Activated CD4-positive, alpha-beta T cell treated with anti-CD3 and anti-CD28 coated beads, Interleukin-2, Interleukin-6, amounts not matched to agents 100 ng/mL and 50 ng/mL, durations not matched to agents 16 hours and 8 hours (primary cell): ENCODE measurements around the gene ZNF398.
A peak's percentile ranks its signal among the peaks of the same experiment; 100 is the strongest.

ENCODE experiments used
- DNase-seq: peaks from one replicate; pipeline ENCODE4 v3.0.0-alpha.2; 2020

The ZNF398 gene

GRCh38 chr7:149153346-149153745 is 6.1 kb downstream of the ZNF398 start:
- no peak for DNase-seq

- no peak for DNase-seq
These were observed 6.8 kb downstream of the ZNF398 start for GRCh38 chr7:149154056-149154455.

DNA sequence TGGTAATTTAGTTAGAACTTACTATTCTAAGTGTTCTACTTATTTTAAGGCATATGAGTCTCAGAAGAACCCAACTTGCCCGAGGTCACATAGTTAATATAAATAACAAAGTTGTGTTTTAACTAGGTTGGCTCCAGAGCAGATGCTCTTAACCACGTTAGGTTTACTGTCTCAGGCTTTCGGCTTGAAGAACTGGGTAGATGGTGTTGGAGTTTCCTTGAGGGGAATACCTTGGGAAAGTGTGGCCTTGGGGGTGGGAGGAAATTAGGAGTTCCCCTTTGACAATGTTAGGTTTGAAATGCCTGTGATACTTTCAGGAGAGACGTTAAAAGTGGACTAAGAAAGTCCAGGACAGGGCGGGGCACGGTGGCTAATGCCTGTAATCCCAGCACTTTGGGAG is 9.6 kb downstream of the ZNF398 start:
- no peak for DNase-seq

GRCh38 chr7:149161241-149161848 is 14.1 kb downstream of the ZNF398 start:
- no peak for DNase-seq

GRCh38 chr7:149166142-149166541 is 18.9 kb downstream of the ZNF398 start:
- no peak for DNase-seq

- DNase-seq: no peak
These were observed 19.5 kb downstream of the ZNF398 start for GRCh38 chr7:149166630-149167352.

- DNase-seq: no peak
These were observed 24.8 kb downstream of the ZNF398 start for GRCh38 chr7:149171892-149172533.

- no peak for DNase-seq
These were observed 25.3 kb downstream of the ZNF398 start for GRCh38 chr7:149172534-149172920.

GRCh38 chr7:149175150-149175549 is 27.9 kb downstream of the ZNF398 start:
- DNase-seq: no peak

DNA sequence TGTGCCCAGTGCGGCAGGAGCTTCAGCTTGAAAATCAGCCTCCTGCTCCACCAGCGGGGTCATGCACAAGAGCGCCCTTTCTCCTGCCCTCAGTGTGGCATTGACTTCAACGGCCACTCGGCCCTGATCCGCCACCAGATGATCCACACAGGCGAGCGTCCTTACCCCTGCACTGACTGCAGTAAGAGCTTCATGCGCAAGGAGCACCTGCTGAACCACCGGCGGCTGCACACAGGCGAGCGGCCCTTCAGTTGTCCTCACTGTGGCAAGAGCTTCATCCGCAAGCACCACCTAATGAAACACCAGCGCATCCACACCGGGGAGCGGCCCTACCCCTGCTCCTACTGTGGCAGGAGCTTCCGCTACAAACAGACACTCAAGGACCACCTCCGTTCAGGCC is 32.0 kb downstream of the ZNF398 start:
- DNase-seq: no peak

GRCh38 chr7:149180722-149181449 is 33.6 kb downstream of the ZNF398 start:
- no peak for DNase-seq

GRCh38 chr7:149181450-149181790 is 34.2 kb downstream of the ZNF398 start:
- no peak for DNase-seq

- no peak for DNase-seq
These were observed 37.0 kb downstream of the ZNF398 start for GRCh38 chr7:149184274-149184673.

- no peak for DNase-seq
These were observed 41.0 kb downstream of the ZNF398 start for GRCh38 chr7:149188213-149188612.

GRCh38 chr7:149188637-149189259 is 41.5 kb downstream of the ZNF398 start:
- DNase-seq: no peak

DNA sequence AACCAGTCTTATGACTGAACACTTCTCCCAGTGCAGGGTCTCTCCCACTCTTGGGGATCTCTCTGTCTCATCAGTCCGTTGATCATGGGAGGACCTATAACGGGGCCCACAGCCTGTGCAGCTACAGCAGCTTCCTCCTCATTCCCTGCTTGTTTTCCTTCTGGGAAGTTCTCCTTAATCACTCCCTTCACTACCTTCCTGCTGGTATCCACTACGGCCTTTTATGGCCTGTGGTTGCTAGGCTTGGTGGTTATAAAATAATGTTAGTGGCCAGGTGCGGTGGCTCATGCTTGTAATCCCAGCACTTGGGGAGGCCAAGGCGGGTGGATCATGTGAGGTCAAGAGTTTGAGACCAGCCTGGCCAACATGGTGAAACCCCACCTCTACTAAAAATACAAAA is 44.6 kb downstream of the ZNF398 start:
- no peak for DNase-seq

DNA sequence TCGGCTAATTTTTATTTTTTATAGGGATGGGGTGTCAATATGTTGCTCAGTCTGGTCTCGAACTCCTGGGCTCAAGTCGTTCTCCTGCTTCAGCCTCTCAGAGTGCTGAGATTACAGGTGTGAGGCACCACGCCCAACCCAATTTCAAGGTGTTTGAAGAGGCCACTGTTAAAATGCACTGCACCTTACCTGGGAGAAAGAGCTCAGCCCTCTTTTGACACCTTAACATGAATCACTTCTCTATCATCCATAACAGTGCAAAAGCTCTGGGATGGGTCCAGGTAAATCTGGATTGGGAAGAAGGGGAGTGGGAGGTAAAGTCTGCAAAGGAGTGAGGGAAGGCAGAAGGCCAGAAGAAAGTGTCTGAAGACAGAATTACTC is 47.5 kb downstream of the ZNF398 start:
- DNase-seq: no peak

GRCh38 chr7:149195180-149196150 is 48.2 kb downstream of the ZNF398 start, which contains the start of gene ZNF282:
Gene ZNF282, plus strand, starts transcription at chr7:149195546. Its CDS starts 44 bp downstream, at chr7:149195590.
- DNase-seq: peak; percentile 90

- peak; percentile 27 for DNase-seq
These were observed 49.0 kb downstream of the ZNF398 start for GRCh38 chr7:149196151-149196704.

GRCh38 chr7:149196705-149197171 is 49.5 kb downstream of the ZNF398 start:
- peak; percentile 32 for DNase-seq

DNA sequence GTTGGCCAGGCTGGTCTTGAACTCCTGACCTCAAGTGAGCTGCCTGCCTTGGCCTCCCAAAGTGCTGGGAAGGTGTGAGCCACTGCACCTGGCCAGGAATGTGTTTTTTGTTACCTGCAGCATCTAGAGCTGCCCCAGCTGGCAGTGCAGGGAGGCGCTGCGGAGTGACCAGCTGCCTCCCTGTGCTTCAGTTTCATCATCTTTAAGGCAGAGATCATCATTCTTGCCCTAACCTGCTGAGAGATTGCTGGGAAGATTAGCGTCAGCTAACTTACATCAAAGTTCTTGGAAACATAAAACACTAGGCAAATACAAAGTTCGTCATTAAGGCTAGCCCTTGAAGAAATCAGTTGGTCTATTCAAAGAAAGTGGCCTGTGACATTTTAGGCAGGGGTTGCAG is 50.4 kb downstream of the ZNF398 start:
- no peak for DNase-seq
